Measurements from ENCODE around the gene SNX20. TPM values are rescaled to one million over a fixed set of nuclear protein-coding genes. Genes with fewer than 3 reads are reported as not detected.

SNX20 gene
- total RNA-seq, 4 donors from 2014 or later, result 2.2 to 6.9 (median 4.4) TPM

GRCh38 chr16:50622643-50623369 lies 58.3 kb downstream of the SNX20 start:
- DNase-seq (ENCODE audit: low spot score), result no peak
- ATAC-seq (ENCODE audit: low FRiP score), result no peak
- TF ChIP-seq, protein P1, sequence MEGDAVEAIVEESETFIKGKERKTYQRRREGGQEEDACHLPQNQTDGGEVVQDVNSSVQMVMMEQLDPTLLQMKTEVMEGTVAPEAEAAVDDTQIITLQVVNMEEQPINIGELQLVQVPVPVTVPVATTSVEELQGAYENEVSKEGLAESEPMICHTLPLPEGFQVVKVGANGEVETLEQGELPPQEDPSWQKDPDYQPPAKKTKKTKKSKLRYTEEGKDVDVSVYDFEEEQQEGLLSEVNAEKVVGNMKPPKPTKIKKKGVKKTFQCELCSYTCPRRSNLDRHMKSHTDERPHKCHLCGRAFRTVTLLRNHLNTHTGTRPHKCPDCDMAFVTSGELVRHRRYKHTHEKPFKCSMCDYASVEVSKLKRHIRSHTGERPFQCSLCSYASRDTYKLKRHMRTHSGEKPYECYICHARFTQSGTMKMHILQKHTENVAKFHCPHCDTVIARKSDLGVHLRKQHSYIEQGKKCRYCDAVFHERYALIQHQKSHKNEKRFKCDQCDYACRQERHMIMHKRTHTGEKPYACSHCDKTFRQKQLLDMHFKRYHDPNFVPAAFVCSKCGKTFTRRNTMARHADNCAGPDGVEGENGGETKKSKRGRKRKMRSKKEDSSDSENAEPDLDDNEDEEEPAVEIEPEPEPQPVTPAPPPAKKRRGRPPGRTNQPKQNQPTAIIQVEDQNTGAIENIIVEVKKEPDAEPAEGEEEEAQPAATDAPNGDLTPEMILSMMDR (IDR thresholded peaks at IDR 0.05), result no peak

GRCh38 chr16:50622029-50622428 lies 59.1 kb downstream of the SNX20 start:
- TF ChIP-seq, protein P1 (IDR thresholded peaks at IDR 0.05), result no peak
- ATAC-seq (ENCODE audit: low FRiP score), result no peak
- DNase-seq (ENCODE audit: low spot score), result no peak

Other genes starting within 250 kb of the SNX20 start
- 10 to 100 TPM in 1 of 4 donors, 1 to 10 TPM in 3; 2.2 to 11.6 (median 3.1) TPM for gene NKD1, start 132.9 kb downstream of the SNX20 start, total RNA-seq
- 10 to 100 TPM in 1 of 4 donors, 1 to 10 TPM in 3; 4.4 to 17.2 (median 5.4) TPM for gene NOD2, start 12.3 kb upstream of the SNX20 start, total RNA-seq
- 10 to 100 TPM; 20.5 to 51.1 (median 36.6) TPM for gene CYLD, start 60.8 kb upstream of the SNX20 start, total RNA-seq

All from omental fat pad (tissue), 4 donors.